HG03060 (cell line): ENCODE measurements around the gene ZNF324B.
A peak's percentile ranks its signal among the peaks of the same experiment; 100 is the strongest.
"Not testable (repeated sequence)": the region's sequence is repeated elsewhere in the genome, so short reads cannot be mapped to it uniquely, and the experiment has no call there.

Experiments used
- ATAC-seq: cut with Tn5 transposase; IDR thresholded peaks from one replicate; pipeline ENCODE4 v1.9.1; 2021; ENCODE audit warnings: low read depth, moderate number of reproducible peaks; ENCODE audit not compliant: unreplicated experiment

ZNF324B gene

GRCh38 chr19:58477871-58478270, 26.4 kb downstream of the ZNF324B start:
- no peak for ATAC-seq

GRCh38 chr19:58479303-58479702, 27.9 kb downstream of the ZNF324B start:
- ATAC-seq, result no peak

- ATAC-seq, result no peak
Observed at GRCh38 chr19:58479736-58480480, 28.5 kb downstream of the ZNF324B start.

- no peak for ATAC-seq
Observed at GRCh38 chr19:58480481-58480830, 29.0 kb downstream of the ZNF324B start.

GRCh38 chr19:58480831-58481230, 29.4 kb downstream of the ZNF324B start:
- ATAC-seq, result no peak

GRCh38 chr19:58482372-58482771, 30.9 kb downstream of the ZNF324B start:
- no peak for ATAC-seq

GRCh38 chr19:58483776-58484175, 32.4 kb downstream of the ZNF324B start:
- no peak for ATAC-seq

GRCh38 chr19:58484349-58484748, 32.9 kb downstream of the ZNF324B start:
- ATAC-seq, result not testable (repeated sequence)

GRCh38 chr19:58491393-58491792, 40.0 kb downstream of the ZNF324B start:
- ATAC-seq, result no peak

GRCh38 chr19:58492265-58492664, 40.8 kb downstream of the ZNF324B start:
- ATAC-seq, result no peak

- ATAC-seq, result no peak
Observed at GRCh38 chr19:58497634-58498170, 46.3 kb downstream of the ZNF324B start.

GRCh38 chr19:58498316-58499020, 47.0 kb downstream of the ZNF324B start:
- ATAC-seq, result no peak

GRCh38 chr19:58499021-58499927, 47.9 kb downstream of the ZNF324B start:
- peak; percentile 78 for ATAC-seq

GRCh38 chr19:58500242-58500641, 48.8 kb downstream of the ZNF324B start:
- no peak for ATAC-seq
